ENCODE results near the gene BPNT1. TPM values are rescaled to one million over a fixed set of nuclear protein-coding genes. Genes with fewer than 3 reads are reported as not detected.
A peak's percentile ranks its signal among the peaks of the same experiment; 100 is the strongest.

Gene BPNT1
- total RNA-seq, 2 experiments from 2014 or later, result 1.1 to 2.5 TPM

GRCh38 chr1:220123889-220124288, 34.3 kb upstream of the BPNT1 start:
- ChIA-PET POLR2A (no interaction called here), CTCF (interaction anchor here (0.8 to 3.9 kb wide), 4 partner anchors 8 to 12 kb away, joined by 3 to 13 read pairs (median 4); no protein-coding TSS in a partner anchor)
- intact Hi-C loops (cut with DNase I, micrococcal nuclease), result no loop called here
- Mint-ChIP-seq H3K4me1 (ENCODE audit: low read depth) (peaks cover 10% of the 10 kb centered on the region), H3K27me3 (no peaks in the 10 kb centered on the region), H3K36me3 (ENCODE audit: low read depth) (peaks cover 56% of the 10 kb centered on the region), H3K4me3 (no peak overlapping the region), H3K9me3 (no peaks in the 10 kb centered on the region), H3K27ac (peak overlapping the region; percentile 34)
- Histone ChIP-seq H3K4me3 (ENCODE audit: low read length) (no peak overlapping the region), H3K4me1 (ENCODE audit: insufficient read depth, low read length) (no peaks in the 10 kb centered on the region), H3K36me3 (ENCODE audit: insufficient read depth, low read length) (peaks cover 23% of the 10 kb centered on the region), H3K27ac (ENCODE audit: low read depth in 1 of 2, low read length in 2 of 2) (no peak overlapping the region), H3K9me3 (ENCODE audit: control insufficient read depth in 1 of 2, insufficient read depth in 1 of 2, low read length in 2 of 2) (no peaks in the 10 kb centered on the region), H3K27me3 (ENCODE audit: control insufficient read depth in 1 of 2, insufficient read depth in 2 of 2, low read length in 2 of 2) (no peaks in the 10 kb centered on the region)
- TF ChIP-seq, protein P1, sequence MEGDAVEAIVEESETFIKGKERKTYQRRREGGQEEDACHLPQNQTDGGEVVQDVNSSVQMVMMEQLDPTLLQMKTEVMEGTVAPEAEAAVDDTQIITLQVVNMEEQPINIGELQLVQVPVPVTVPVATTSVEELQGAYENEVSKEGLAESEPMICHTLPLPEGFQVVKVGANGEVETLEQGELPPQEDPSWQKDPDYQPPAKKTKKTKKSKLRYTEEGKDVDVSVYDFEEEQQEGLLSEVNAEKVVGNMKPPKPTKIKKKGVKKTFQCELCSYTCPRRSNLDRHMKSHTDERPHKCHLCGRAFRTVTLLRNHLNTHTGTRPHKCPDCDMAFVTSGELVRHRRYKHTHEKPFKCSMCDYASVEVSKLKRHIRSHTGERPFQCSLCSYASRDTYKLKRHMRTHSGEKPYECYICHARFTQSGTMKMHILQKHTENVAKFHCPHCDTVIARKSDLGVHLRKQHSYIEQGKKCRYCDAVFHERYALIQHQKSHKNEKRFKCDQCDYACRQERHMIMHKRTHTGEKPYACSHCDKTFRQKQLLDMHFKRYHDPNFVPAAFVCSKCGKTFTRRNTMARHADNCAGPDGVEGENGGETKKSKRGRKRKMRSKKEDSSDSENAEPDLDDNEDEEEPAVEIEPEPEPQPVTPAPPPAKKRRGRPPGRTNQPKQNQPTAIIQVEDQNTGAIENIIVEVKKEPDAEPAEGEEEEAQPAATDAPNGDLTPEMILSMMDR (IDR thresholded peaks at IDR 0.05), result peak; percentile 37
- DNase-seq, result peak in 4 of 14 experiments; percentile 7 to 17 (median 10)
- no peak for ATAC-seq (ENCODE audit: poor library complexity)

DNA sequence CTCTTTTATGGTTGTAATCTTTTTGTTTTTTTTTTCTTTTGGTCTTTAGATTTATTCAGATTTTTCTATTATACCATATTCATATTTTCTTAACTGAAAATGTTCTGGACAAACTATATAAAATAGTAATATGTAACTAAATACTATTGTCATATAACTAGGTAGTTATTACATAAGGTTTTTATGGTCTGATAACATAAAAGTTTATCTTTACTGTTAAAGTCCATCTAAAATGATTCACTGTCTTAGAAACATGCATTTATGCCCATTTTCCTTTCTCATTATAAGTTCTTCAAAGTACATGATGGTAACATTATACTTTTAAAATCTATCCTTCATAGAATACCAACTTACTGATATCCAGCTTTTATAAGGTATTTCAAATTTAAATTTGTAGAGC, 33.5 kb upstream of the BPNT1 start:
- H3K9me3 Mint-ChIP-seq, result no peaks in the 10 kb centered on the region
- DNase-seq (no peak), ATAC-seq (ENCODE audit: poor library complexity) (no peak)
- peaks cover 51% of the 10 kb centered on the region for H3K36me3 Mint-ChIP-seq (ENCODE audit: low read depth)
- TF ChIP-seq, protein P1 (IDR thresholded peaks at IDR 0.05), result no peak
- no peak overlapping the region for H3K27ac ChIP-seq (ENCODE audit: low read depth in 1 of 2, low read length in 2 of 2)
- no peaks in the 10 kb centered on the region for H3K4me1 ChIP-seq (ENCODE audit: insufficient read depth, low read length)
- H3K4me3 Mint-ChIP-seq, result no peak overlapping the region
- ChIA-PET POLR2A (no interaction called here), CTCF (interaction anchor here (1.2 to 3.9 kb wide), 2 partner anchors 10 to 12 kb away, joined by 5 to 13 read pairs; no protein-coding TSS in a partner anchor)
- H3K9me3 ChIP-seq (ENCODE audit: control insufficient read depth in 1 of 2, insufficient read depth in 1 of 2, low read length in 2 of 2), result no peaks in the 10 kb centered on the region
- H3K27me3 ChIP-seq (ENCODE audit: control insufficient read depth in 1 of 2, insufficient read depth in 2 of 2, low read length in 2 of 2), result no peaks in the 10 kb centered on the region
- H3K27me3 Mint-ChIP-seq, result no peaks in the 10 kb centered on the region
- peaks cover 10% of the 10 kb centered on the region for H3K4me1 Mint-ChIP-seq (ENCODE audit: low read depth)
- intact Hi-C loops (cut with DNase I, micrococcal nuclease), result no loop called here
- peaks cover 21% of the 10 kb centered on the region for H3K36me3 ChIP-seq (ENCODE audit: insufficient read depth, low read length)
- no peak overlapping the region for H3K27ac Mint-ChIP-seq
- no peak overlapping the region for H3K4me3 ChIP-seq (ENCODE audit: low read length)

DNA sequence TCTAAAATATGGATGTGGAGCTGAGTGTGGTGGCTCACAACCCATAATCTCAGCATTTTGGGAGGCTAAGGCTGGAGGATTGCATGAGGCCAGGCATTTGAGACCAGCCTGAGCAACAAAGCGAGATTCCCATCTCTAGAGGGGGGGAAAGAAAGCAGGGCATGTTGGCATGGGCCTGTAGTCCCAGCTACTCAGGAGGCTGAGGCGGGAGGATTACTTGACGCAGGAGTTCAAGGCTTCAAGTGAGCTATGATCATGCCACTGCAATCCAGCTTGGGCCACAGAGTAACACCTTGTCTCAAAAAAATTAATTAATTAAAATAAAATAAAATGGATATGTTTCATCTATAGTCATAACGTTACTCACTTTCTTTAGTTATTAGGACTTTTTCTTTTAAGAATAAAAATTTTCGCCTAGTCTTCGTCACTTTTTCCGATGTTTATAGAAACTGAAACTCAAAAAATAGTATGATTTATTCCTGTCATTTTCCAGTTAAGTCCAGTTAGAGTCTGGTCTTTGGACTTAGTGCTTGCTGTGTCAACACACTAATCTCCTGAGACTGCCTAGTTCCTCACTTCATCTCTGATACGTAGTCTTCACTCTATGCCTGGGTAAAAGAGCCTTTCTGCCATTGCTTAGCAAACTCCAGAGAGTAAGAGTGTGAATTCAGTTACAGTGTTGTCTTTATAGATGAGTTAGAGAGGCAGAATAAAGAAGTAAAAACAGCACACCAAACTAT, 32.4 kb upstream of the BPNT1 start:
- Histone ChIP-seq H3K36me3 (ENCODE audit: insufficient read depth, low read length) (peaks cover 22% of the 10 kb centered on the region), H3K27me3 (ENCODE audit: control insufficient read depth in 1 of 2, insufficient read depth in 2 of 2, low read length in 2 of 2) (no peaks in the 10 kb centered on the region), H3K4me3 (ENCODE audit: low read length) (no peak overlapping the region), H3K9me3 (ENCODE audit: control insufficient read depth in 1 of 2, insufficient read depth in 1 of 2, low read length in 2 of 2) (no peaks in the 10 kb centered on the region), H3K27ac (ENCODE audit: low read depth in 1 of 2, low read length in 2 of 2) (no peak overlapping the region), H3K4me1 (ENCODE audit: insufficient read depth, low read length) (no peaks in the 10 kb centered on the region)
- no peaks in the 10 kb centered on the region for H3K9me3 Mint-ChIP-seq
- H3K27ac Mint-ChIP-seq, result no peak overlapping the region
- no peak overlapping the region for H3K4me3 Mint-ChIP-seq
- H3K36me3 Mint-ChIP-seq (ENCODE audit: low read depth), result peaks cover 46% of the 10 kb centered on the region
- no peaks in the 10 kb centered on the region for H3K27me3 Mint-ChIP-seq
- ATAC-seq (ENCODE audit: poor library complexity) (no peak), DNase-seq (no peak)
- intact Hi-C loops (cut with DNase I, micrococcal nuclease), result no loop called here
- TF ChIP-seq, protein P1 (IDR thresholded peaks at IDR 0.05), result no peak
- peaks cover 10% of the 10 kb centered on the region for H3K4me1 Mint-ChIP-seq (ENCODE audit: low read depth)
- ChIA-PET POLR2A (no interaction called here), CTCF (interaction anchor here (1.4 to 3.9 kb wide), 2 partner anchors 9 to 14 kb away, joined by 4 to 13 read pairs; no protein-coding TSS in a partner anchor)

Data from CD4-positive, alpha-beta T cell (primary cell).